K562 (cell line): ENCODE data around the gene NDST1. TPM values are rescaled to one million over a fixed set of nuclear protein-coding genes. Genes with fewer than 3 reads are reported as not detected.

Experiments
- ATAC-seq: fragments of 200-7000 bp; cut with Tn5 transposase; 3 replicates; pipeline ENCODE4 v1.9.1; 2020; ENCODE audit warnings: moderate library complexity
- BruUV-seq: library from RNA; stranded (reverse); fragments of 400-500 nt; replicated peaks from 2 replicates; lab custom pipeline; 2021; lab: Mats Ljungman, UMichigan
- CTCF ChIA-PET: fragments of 300-600 bp; formaldehyde crosslinking; extraction: SDS; loops from one replicate; lab custom pipeline; 2021; ENCODE audit warnings: low intra/inter-chr PET ratio; lab: Yijun Ruan, JAX
- POLR2A ChIA-PET: fragments of 300-600, 350-650 bp; sonication (Branson Sonifier 250); formaldehyde crosslinking; extraction: SDS; loops from one replicate; lab custom pipeline; 2021; ENCODE audit warnings: antibody characterized with exemption, inconsistent platforms; lab: Yijun Ruan, JAX
- DNase-seq, 4 experiments: peaks; one replicate each; pipeline versions ENCODE4 v3.0.0 to v3.0.0-alpha.2; 2011 to 2018; ENCODE audit warnings: low spot score in 3 of 4, mixed read lengths in 3 of 4; ENCODE audit errors: extremely low read depth in 1 of 4
- FAIRE-seq: peaks from 2 replicates; lab custom pipeline; 2011; peaks lifted over from hg19 to GRCh38; lab: Jason Lieb, UNC
- H2AFZ ChIP-seq: 2 replicates; pipeline ENCODE4 v1.6.0; 2011; ENCODE audit warnings: low read depth, low read length, control low read depth, inconsistent platforms
- H3K27ac ChIP-seq: fragments of 200-600 bp; 3 replicates; pipeline ENCODE4 v1.8.0; 2011; ENCODE audit warnings: low read depth, mild to moderate bottlenecking, control low read depth, inconsistent platforms, low read length, moderate library complexity, mixed read lengths; ENCODE audit errors: extremely low read depth
- H3K27me3 ChIP-seq, 2 experiments: fragments of 300-600 bp in 1 of 2; 2 replicates in 1 of 2; 3 replicates in 1 of 2; pipeline versions ENCODE4 v1.6.0 to v1.8.0; 2011; ENCODE audit warnings: inconsistent platforms in 2 of 2, low read length in 2 of 2, mild to moderate bottlenecking in 1 of 2, mixed read lengths in 1 of 2, moderate library complexity in 1 of 2; ENCODE audit not compliant: control insufficient read depth in 2 of 2, insufficient read depth in 2 of 2
- H3K36me3 ChIP-seq: fragments of 300-600 bp; 3 replicates; pipeline ENCODE4 v1.8.0; 2011; ENCODE audit warnings: mild to moderate bottlenecking, low read length, inconsistent platforms; ENCODE audit not compliant: control insufficient read depth, insufficient read depth
- H3K4me1 ChIP-seq, 2 experiments: fragments of 200-600 bp in 1 of 2; replicated peaks in 1 of 2; 2 replicates in 1 of 2; 3 replicates in 1 of 2; pipeline versions ENCODE4 v1.5.1 to v1.8.0; 2011; ENCODE audit warnings: inconsistent platforms in 2 of 2, low read length in 2 of 2, mild to moderate bottlenecking in 1 of 2, mixed read lengths in 1 of 2, moderate library complexity in 1 of 2; ENCODE audit not compliant: control insufficient read depth in 2 of 2, insufficient read depth in 2 of 2
- H3K4me2 ChIP-seq: 2 replicates; pipeline ENCODE4 v1.6.1; 2011; ENCODE audit warnings: low read length, control low read depth, inconsistent platforms, mixed read lengths; ENCODE audit not compliant: insufficient read depth
- H3K4me3 ChIP-seq: fragments of 200-600 bp; sonication (generic), shearing (Covaris generic); 2 replicates; pipeline ENCODE4 v1.5.1; 2016; ENCODE audit warnings: control low read depth, inconsistent platforms
- H3K79me2 ChIP-seq: fragments of 200-600 bp; 3 replicates; pipeline ENCODE4 v1.8.0; 2011; ENCODE audit warnings: low read length, inconsistent platforms; ENCODE audit not compliant: control insufficient read depth, insufficient read depth
- H3K9ac ChIP-seq, 2 experiments: 2 replicates each; pipeline versions ENCODE4 v1.6.0 to v1.6.1; 2011; ENCODE audit warnings: low read depth in 2 of 2, low read length in 2 of 2, control low read depth in 1 of 2, inconsistent platforms in 1 of 2, mild to moderate bottlenecking in 1 of 2, mixed read lengths in 1 of 2; ENCODE audit not compliant: insufficient read depth in 1 of 2
- H3K9me1 ChIP-seq: one replicate; pipeline ENCODE4 v1.6.0; 2011; ENCODE audit warnings: inconsistent platforms, mild to moderate bottlenecking, low read length, moderate library complexity; ENCODE audit not compliant: control insufficient read depth, insufficient read depth
- H3K9me3 ChIP-seq: replicated peaks from 2 replicates; pipeline ENCODE4 v1.5.1; 2011; ENCODE audit warnings: low read depth, low read length, inconsistent platforms; ENCODE audit not compliant: control insufficient read depth, insufficient read depth
- H4K20me1 ChIP-seq: replicated peaks from 2 replicates; pipeline ENCODE4 v1.6.1; 2011; ENCODE audit warnings: low read length, inconsistent platforms, mixed read lengths; ENCODE audit not compliant: control insufficient read depth, insufficient read depth
- ASH1L ChIP-seq: fragments of 450-650 bp; IDR thresholded peaks from 2 replicates; pipeline ENCODE4 v1.6.1; 2018; ENCODE audit warnings: borderline replicate concordance, mild to moderate bottlenecking, low read depth; ENCODE audit not compliant: partially characterized antibody
- CREB1 ChIP-seq, 2 experiments: sonication (generic) in 1 of 2; formaldehyde crosslinking in 1 of 2; IDR thresholded peaks; 2 replicates each; pipeline versions ENCODE4 v1.6.1 to v1.8.0; 2012 to 2022; ENCODE audit warnings: inconsistent platforms in 1 of 2, mild to moderate bottlenecking in 1 of 2, missing genetic modification reagents in 1 of 2, moderate library complexity in 1 of 2
- E2F8 ChIP-seq: fragments of 450-650 bp; IDR thresholded peaks from 2 replicates; pipeline ENCODE4 v1.7.1; 2018; ENCODE audit warnings: mild to moderate bottlenecking, low read depth; ENCODE audit not compliant: partially characterized antibody
- KDM4B ChIP-seq, 2 experiments: fragments of 450-650 bp in 1 of 2; sonication (generic) in 1 of 2; IDR thresholded peaks; 2 replicates each; pipeline ENCODE4 v1.6.1; 2016 to 2017; ENCODE audit warnings: borderline replicate concordance in 2 of 2, antibody characterized with exemption in 1 of 2, low read depth in 1 of 2, mild to moderate bottlenecking in 1 of 2
- PHF20 ChIP-seq: fragments of 450-650 bp; IDR thresholded peaks from 2 replicates; pipeline ENCODE4 v1.6.1; 2018; ENCODE audit not compliant: partially characterized antibody
- ZNF224 ChIP-seq: sonication (generic); formaldehyde crosslinking; IDR thresholded peaks from 2 replicates; pipeline ENCODE4 v1.8.0; 2022; ENCODE audit warnings: mild to moderate bottlenecking, missing genetic modification reagents
- ZNF551 ChIP-seq: fragments of 250-450 bp; sonication (Bioruptor Pico); IDR thresholded peaks from 2 replicates; pipeline ENCODE4 v1.5.0; 2021; ENCODE audit warnings: mild to moderate bottlenecking, moderate library complexity
- WGBS: fragments of 100-300 bp; shearing (Covaris generic); methylation state at CpG from one replicate; pipeline ENCODE4 v1.1.6; 2016; ENCODE audit warnings: low coverage, mixed read lengths; ENCODE audit not compliant: insufficient coverage; ENCODE audit errors: missing lambda C conversion rate; 5-methylcytosine and 5-hydroxymethylcytosine counted together
- in situ Hi-C: fragments of 300-500 bp; cut with MboI; formaldehyde crosslinking; loops from 4 replicates; pipeline ENCODE4 v1.15.0; 2018; ENCODE audit warnings: inconsistent platforms, mixed read lengths
- intact Hi-C: fragments of 100-400 bp; cut with micrococcal nuclease; formaldehyde crosslinking; loops from 2 replicates; pipeline ENCODE4 v1.14.2; 2022
- polyA plus RNA-seq, 8 experiments: library from polyadenylated mRNA; depleted of rRNA in 4 of 8; stranded (reverse) in 5 of 8; unstranded in 3 of 8; fragments of >200 nt; fragmentation: Nextera tagmentation in 2 of 8; fragmentation: Illumina TruSeq in 1 of 8; extraction: Ambion mirVana in 2 of 8; extraction: Trizol in 1 of 8; gene quantifications; 2 replicates each; pipeline versions ENCODE4 v1.2.1 to v1.2.3, GENCODE V29; 2011 to 2014; ENCODE audit warnings: inconsistent platforms in 1 of 8, missing spikeins in 1 of 8
- total RNA-seq, 7 experiments: library from RNA; depleted of rRNA in 6 of 7; stranded (reverse); fragments of >200 nt in 6 of 7; fragmentation: Illumina TruSeq in 2 of 7; extraction: Trizol in 2 of 7; gene quantifications; 2 replicates each; pipeline versions ENCODE4 v1.2.1 to v1.2.3, GENCODE V29; 2011 to 2021; ENCODE audit warnings: low replicate concordance in 1 of 7

NDST1 gene
- total and polyA plus RNA-seq, 9 of the 15 experiments (the other 6 are each of a cell fraction or from before 2014, with no cell fraction given) = 0.38 to 47.9 (median 9.9) TPM

GRCh38 chr5:150492621-150493020 is 15.3 kb upstream of the NDST1 start:
- CTCF ChIA-PET = no interaction called here

More at GRCh38 chr5:150492621-150493020, 15.3 kb upstream of the NDST1 start:
- Histone ChIP-seq H3K27me3 (no peaks in the 10 kb centered on the region), H3K4me3 (no peak overlapping the region), H4K20me1 (peaks cover 8% of the 10 kb centered on the region), H3K36me3 (peaks cover 21% of the 10 kb centered on the region; the same call in 2 of the 3 replicates), H3K79me2 (peaks cover 60% of the 10 kb centered on the region), H3K9me1 (peaks cover 5% of the 10 kb centered on the region), H3K9ac (no peak overlapping the region; a peak in 1 of 4 replicates), H3K9me3 (no peaks in the 10 kb centered on the region), H2AFZ (no peak overlapping the region), H3K4me1 (peaks cover 30 to 37% of the 10 kb centered on the region in 2 experiments), H3K27ac (no peak overlapping the region), H3K4me2 (no peak overlapping the region)
- ATAC-seq = no peak
- intact Hi-C loops (no loop called here), in situ Hi-C loops (no loop called here)
- POLR2A ChIA-PET = interaction anchor here (0.5 to 1.7 kb wide), 3 partner anchors 10 to 1137 kb away, joined by 3 to 5 read pairs (median 3); no protein-coding TSS in a partner anchor
- no TSS peak for BruUV-seq
- no peak for FAIRE-seq
- WGBS = 85% methylated on average over 6 of the region's 6 CpGs
- TF ChIP-seq E2F8 = no peak
- no peak for TF ChIP-seq PHF20
- TF ChIP-seq ZNF551 (CRISPR knock-in tag) = no peak
- no peak for TF ChIP-seq CREB1 (IDR thresholded peaks at IDR 0.05)
- TF ChIP-seq CREB1 (CRISPR knock-in tag; IDR thresholded peaks at IDR 0.05) = no peak
- TF ChIP-seq ASH1L = no peak
- no peak for TF ChIP-seq KDM4B (IDR thresholded peaks at IDR 0.05; ENCODE audit: borderline replicate concordance in 2 of 2, low read depth in 1 of 2)
- TF ChIP-seq ZNF224 (CRISPR knock-in tag) = no peak
- TF ChIP-seq, all 486 proteins: peak for 0
- DNase-seq = no peak
